ENCODE measurements around the gene PPP1R3F. TPM values are rescaled to one million over a fixed set of nuclear protein-coding genes. Genes with fewer than 3 reads are reported as not detected.
"Not testable (repeated sequence)": the region's sequence is repeated elsewhere in the genome, so short reads cannot be mapped to it uniquely, and the experiment has no call there.

Gene PPP1R3F
- total and polyA plus RNA-seq, 4 donors = 1.9 to 9.2 (median 7.1) TPM

GRCh38 chrX:49331841-49332240 is 62.2 kb downstream of the PPP1R3F start:
- H3K27ac ChIP-seq (ENCODE audit: low read depth in 1 of 2, low read length in 2 of 2); H3K36me3 ChIP-seq (ENCODE audit: control insufficient read depth in 1 of 2, insufficient read depth in 2 of 2, low read length in 1 of 2); H3K9me3 ChIP-seq (ENCODE audit: control insufficient read depth, low read length); H3K4me3 ChIP-seq (ENCODE audit: low read length in 2 of 2); intact Hi-C loops (cut with DNase I); H3K4me1 ChIP-seq (ENCODE audit: control insufficient read depth in 1 of 2, insufficient read depth in 2 of 2, low read length in 2 of 2); H3K27me3 ChIP-seq (ENCODE audit: control insufficient read depth in 1 of 2, insufficient read depth in 2 of 2, low read length in 1 of 2); ATAC-seq (ENCODE audit: low FRiP score): not testable (repeated sequence)
- no CpG with 5 or more reads among the region's 26 CpGs for WGBS, 2 donors
- peak in 1 of 2 donors; percentile 80 for DNase-seq

Other genes with a start within 250 kb of the PPP1R3F start
- 10 to 100 TPM; 67.7 to 70.6 TPM for gene TFE3, start 226.4 kb upstream of the PPP1R3F start, total RNA-seq
- gene TFE3, start 226.4 kb upstream of the PPP1R3F start, polyA plus RNA-seq = 10 to 100 TPM; 23.4 to 47.0 TPM
- gene CCDC120, start 210.8 kb upstream of the PPP1R3F start, total RNA-seq = 1 to 10 TPM; 5.1 to 7.6 TPM
- 1 to 10 TPM; 4.3 to 6.4 TPM for gene CCDC120, start 210.8 kb upstream of the PPP1R3F start, polyA plus RNA-seq
- gene PRAF2, start 195.8 kb upstream of the PPP1R3F start, total RNA-seq = 10 to 100 TPM; 37.7 to 40.2 TPM
- gene PRAF2, start 195.8 kb upstream of the PPP1R3F start, polyA plus RNA-seq = 10 to 100 TPM; 30.8 to 54.3 TPM
- gene WDR45, start 189.9 kb upstream of the PPP1R3F start, total RNA-seq = 10 to 100 TPM; 66.1 to 84.4 TPM
- 100 to 1,000 TPM in 1 of 2 donors, 10 to 100 TPM in 1; 73.0 to 236 TPM for gene WDR45, start 189.9 kb upstream of the PPP1R3F start, polyA plus RNA-seq
- 10 to 100 TPM; 15.8 to 20.4 TPM for gene GPKOW, start 146.1 kb upstream of the PPP1R3F start, total RNA-seq
- 10 to 100 TPM; 14.3 to 22.8 TPM for gene GPKOW, start 146.1 kb upstream of the PPP1R3F start, polyA plus RNA-seq
- gene MAGIX, start 107.0 kb upstream of the PPP1R3F start, total RNA-seq = 1 to 10 TPM; 2.7 to 2.8 TPM
- gene MAGIX, start 107.0 kb upstream of the PPP1R3F start, polyA plus RNA-seq = 1 to 10 TPM; 1.9 to 4.9 TPM
- 100 to 1,000 TPM; 159 to 201 TPM for gene PLP2, start 97.9 kb upstream of the PPP1R3F start, total RNA-seq
- gene PLP2, start 97.9 kb upstream of the PPP1R3F start, polyA plus RNA-seq = 100 to 1,000 TPM; 203 to 337 TPM
- 10 to 100 TPM; 11.9 to 13.3 TPM for gene PRICKLE3, start 83.4 kb upstream of the PPP1R3F start, total RNA-seq
- gene PRICKLE3, start 83.4 kb upstream of the PPP1R3F start, polyA plus RNA-seq = 1 to 10 TPM; 2.8 to 7.2 TPM
- gene SYP, start 69.6 kb upstream of the PPP1R3F start, total RNA-seq = 1 to 10 TPM; 2.4 to 4.5 TPM
- 1 to 10 TPM; 3.0 to 5.3 TPM for gene SYP, start 69.6 kb upstream of the PPP1R3F start, polyA plus RNA-seq
- under 1 TPM; 0.06 to 0.42 TPM for gene CACNA1F, start 36.5 kb upstream of the PPP1R3F start, total RNA-seq
- under 1 TPM; 0.03 to 0.38 TPM for gene CACNA1F, start 36.5 kb upstream of the PPP1R3F start, polyA plus RNA-seq
- gene CCDC22, start 34.3 kb upstream of the PPP1R3F start, total RNA-seq = 10 to 100 TPM; 11.6 to 12.5 TPM
- 10 to 100 TPM in 1 of 2 donors, 1 to 10 TPM in 1; 5.3 to 17.2 TPM for gene CCDC22, start 34.3 kb upstream of the PPP1R3F start, polyA plus RNA-seq
- gene FOXP3, start 5.1 kb upstream of the PPP1R3F start, total RNA-seq = under 1 TPM in 1 of 2 donors, not detected in 1; 0.32 TPM
- gene FOXP3, start 5.1 kb upstream of the PPP1R3F start, polyA plus RNA-seq = not detected
- gene GAGE10, start 33.9 kb downstream of the PPP1R3F start, total RNA-seq = not detected
- not detected for gene GAGE10, start 33.9 kb downstream of the PPP1R3F start, polyA plus RNA-seq
- gene GAGE12J, start 52.2 kb downstream of the PPP1R3F start, total RNA-seq = not detected
- not detected for gene GAGE12J, start 52.2 kb downstream of the PPP1R3F start, polyA plus RNA-seq
- not detected for gene GAGE13, start 61.8 kb downstream of the PPP1R3F start, total RNA-seq
- gene GAGE13, start 61.8 kb downstream of the PPP1R3F start, polyA plus RNA-seq = not detected

Measured in aorta (tissue), 5 donors.